ENCODE data around the gene WFDC10B. TPM values are rescaled to one million over a fixed set of nuclear protein-coding genes. Genes with fewer than 3 reads are reported as not detected.

Gene WFDC10B
- total and polyA plus RNA-seq, 2 donors (not counting 3 experiments of a cell fraction or from before 2014, with no cell fraction given): not detected

DNA sequence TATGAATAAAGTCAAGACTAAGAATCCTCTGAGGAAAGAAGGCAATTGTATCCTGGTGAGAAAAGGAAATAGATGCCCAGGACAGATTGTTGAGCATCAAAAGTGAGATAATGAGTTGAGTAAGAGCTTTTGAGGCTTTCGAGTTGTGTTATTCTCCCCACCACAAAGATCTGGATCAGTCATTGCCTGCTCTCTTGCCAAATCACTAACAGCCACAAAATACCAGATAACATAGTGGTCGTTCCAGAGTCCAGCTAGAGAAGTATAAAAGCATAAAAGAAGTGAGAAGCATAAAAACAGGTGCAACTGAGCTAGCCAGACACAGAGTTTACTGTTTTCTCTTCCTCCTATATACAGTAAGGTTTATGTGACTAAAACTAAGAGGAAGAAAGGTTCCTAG is 22.2 kb upstream of the WFDC10B start:
- no TSS peak for BruUV-seq (replicated peaks)
- Histone ChIP-seq H3K79me2 (ENCODE audit: control insufficient read depth, insufficient read depth, low read length) (no peaks in the 10 kb centered on the region), H3K4me1 (ENCODE audit: control insufficient read depth, extremely low read depth, insufficient read depth, low read length) (no peaks in the 10 kb centered on the region), H3K4me2 (ENCODE audit: insufficient read depth, low read length) (no peak overlapping the region), H2AFZ (ENCODE audit: low read depth, low read length) (no peak overlapping the region), H3K9me1 (replicated peaks; ENCODE audit: control insufficient read depth, extremely low read depth, insufficient read depth, low read length) (no peaks in the 10 kb centered on the region), H3K27ac (ENCODE audit: insufficient read depth, low read depth, low read length) (no peak overlapping the region), H3K27me3 (ENCODE audit: control insufficient read depth in 2 of 2, insufficient read depth in 2 of 2, low read length in 2 of 2) (no peaks in the 10 kb centered on the region), H3K9ac (replicated peaks; ENCODE audit: extremely low read depth, insufficient read depth, low read length) (no peak overlapping the region), H3K9me3 (replicated peaks; ENCODE audit: control insufficient read depth, insufficient read depth, low read length) (no peaks in the 10 kb centered on the region), H3K36me3 (ENCODE audit: control insufficient read depth in 2 of 2, extremely low read depth in 1 of 2, insufficient read depth in 2 of 2, low read length in 2 of 2) (no peaks in the 10 kb centered on the region), H4K20me1 (replicated peaks; ENCODE audit: control insufficient read depth, extremely low read depth, insufficient read depth, low read length) (no peaks in the 10 kb centered on the region), H3K4me3 (replicated peaks in 1 of 3; ENCODE audit: insufficient read depth in 1 of 3, low read depth in 1 of 3, low read length in 3 of 3) (no peak overlapping the region)
- FAIRE-seq (no peak), DNase-seq (ENCODE audit: low read depth, low spot score) (no peak)
- dilution Hi-C loops (cut with MboI; ENCODE audit: extremely low pct_ligation_motif_present, low sequenced_read_pairs) (no loop called here), intact Hi-C loops (cut with micrococcal nuclease) (no loop called here)
- TF ChIP-seq FOS (IDR thresholded peaks at IDR 0.05; ENCODE audit: borderline replicate concordance, insufficient read depth, low read length) (no peak), MYC (IDR thresholded peaks at IDR 0.05; ENCODE audit: low read depth, low read length) (no peak), EZH2 (IDR thresholded peaks at IDR 0.05; ENCODE audit: borderline replicate concordance, low read depth, low read length, severe bottlenecking) (no peak), GATA2 (IDR thresholded peaks at IDR 0.05; ENCODE audit: insufficient read depth, insufficient read length, low read depth, low read length) (no peak), POLR2AphosphoS5 (IDR thresholded peaks at IDR 0.05; ENCODE audit: insufficient read depth, low read depth, low read length) (no peak), JUN (IDR thresholded peaks at IDR 0.05; ENCODE audit: borderline replicate concordance, insufficient read depth, insufficient read length, low read depth) (no peak), POLR2A (IDR thresholded peaks at IDR 0.05; ENCODE audit: low read depth, low read length) (no peak)
- TF ChIP-seq, protein P1, sequence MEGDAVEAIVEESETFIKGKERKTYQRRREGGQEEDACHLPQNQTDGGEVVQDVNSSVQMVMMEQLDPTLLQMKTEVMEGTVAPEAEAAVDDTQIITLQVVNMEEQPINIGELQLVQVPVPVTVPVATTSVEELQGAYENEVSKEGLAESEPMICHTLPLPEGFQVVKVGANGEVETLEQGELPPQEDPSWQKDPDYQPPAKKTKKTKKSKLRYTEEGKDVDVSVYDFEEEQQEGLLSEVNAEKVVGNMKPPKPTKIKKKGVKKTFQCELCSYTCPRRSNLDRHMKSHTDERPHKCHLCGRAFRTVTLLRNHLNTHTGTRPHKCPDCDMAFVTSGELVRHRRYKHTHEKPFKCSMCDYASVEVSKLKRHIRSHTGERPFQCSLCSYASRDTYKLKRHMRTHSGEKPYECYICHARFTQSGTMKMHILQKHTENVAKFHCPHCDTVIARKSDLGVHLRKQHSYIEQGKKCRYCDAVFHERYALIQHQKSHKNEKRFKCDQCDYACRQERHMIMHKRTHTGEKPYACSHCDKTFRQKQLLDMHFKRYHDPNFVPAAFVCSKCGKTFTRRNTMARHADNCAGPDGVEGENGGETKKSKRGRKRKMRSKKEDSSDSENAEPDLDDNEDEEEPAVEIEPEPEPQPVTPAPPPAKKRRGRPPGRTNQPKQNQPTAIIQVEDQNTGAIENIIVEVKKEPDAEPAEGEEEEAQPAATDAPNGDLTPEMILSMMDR (IDR thresholded peaks at IDR 0.05; ENCODE audit: extremely low read depth in 1 of 2, insufficient read depth in 1 of 2, low read depth in 1 of 2, low read length in 2 of 2): no peak
- TF ChIP-seq, protein P2, sequence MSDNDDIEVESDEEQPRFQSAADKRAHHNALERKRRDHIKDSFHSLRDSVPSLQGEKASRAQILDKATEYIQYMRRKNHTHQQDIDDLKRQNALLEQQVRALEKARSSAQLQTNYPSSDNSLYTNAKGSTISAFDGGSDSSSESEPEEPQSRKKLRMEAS (IDR thresholded peaks at IDR 0.05; ENCODE audit: insufficient read depth, insufficient read length): no peak
- ChIA-PET CTCF (no interaction called here), POLR2A (no interaction called here)

Measured in endothelial cell of umbilical vein (primary cell).